SU-DHL-6 (cell line): Measurements from ENCODE around the gene B4GALT5.

Experiments used
- H2AFZ ChIP-seq: fragments of 200-600 bp; sonication (generic); 2 replicates; pipeline ENCODE4 v1.6.1; 2014; ENCODE audit warnings: low read depth, mild to moderate bottlenecking, moderate library complexity, mixed read lengths, antibody characterized with exemption, low read length; ENCODE audit not compliant: severe bottlenecking
- H3F3A ChIP-seq: fragments of 200-600 bp; shearing (Covaris generic); 2 replicates; pipeline ENCODE4 v1.6.0; 2016; ENCODE audit warnings: antibody characterized with exemption, mild to moderate bottlenecking; ENCODE audit not compliant: insufficient read depth
- H3K27ac ChIP-seq: fragments of 200-600 bp; sonication (generic); 2 replicates; pipeline ENCODE4 v1.5.1; 2016; ENCODE audit warnings: low read depth, mild to moderate bottlenecking, low read length, moderate library complexity, mixed read lengths
- H3K27me3 ChIP-seq: fragments of 200-600 bp; sonication (generic), shearing (Covaris generic); 2 replicates; pipeline ENCODE4 v1.6.0; 2014; ENCODE audit warnings: mild to moderate bottlenecking, low read length
- H3K36me3 ChIP-seq: fragments of 200-600 bp; sonication (generic); 2 replicates; pipeline ENCODE4 v1.6.1; 2014; ENCODE audit warnings: mild to moderate bottlenecking, low read length, mixed read lengths
- H3K4me2 ChIP-seq: fragments of 300-600, 200-600 bp; shearing (Covaris generic), sonication (generic); 2 replicates; pipeline ENCODE4 v1.6.0; 2014; ENCODE audit warnings: low read length, low read depth, mild to moderate bottlenecking; ENCODE audit not compliant: poor library complexity, severe bottlenecking
- H3K4me3 ChIP-seq: fragments of 200-600 bp; sonication (generic); 2 replicates; pipeline ENCODE4 v1.5.1; 2014; ENCODE audit warnings: antibody characterized with exemption, low read length, mild to moderate bottlenecking, mixed read lengths; ENCODE audit not compliant: insufficient read depth, poor library complexity, severe bottlenecking
- H3K79me2 ChIP-seq: fragments of 200-600 bp; sonication (generic); 2 replicates; pipeline ENCODE4 v1.6.1; 2014; ENCODE audit warnings: mild to moderate bottlenecking, low read length, moderate library complexity; ENCODE audit not compliant: insufficient read depth
- H3K9ac ChIP-seq: fragments of 200-600 bp; sonication (generic); 2 replicates; pipeline ENCODE4 v1.7.0; 2014; ENCODE audit warnings: mild to moderate bottlenecking, low read length
- H3K9me2 ChIP-seq: fragments of 200-600 bp; sonication (generic); replicated peaks from 2 replicates; pipeline ENCODE4 v1.6.1; 2014; ENCODE audit warnings: low read length; ENCODE audit not compliant: insufficient read depth
- H3K9me3 ChIP-seq: fragments of 200-600 bp; sonication (generic); 2 replicates; pipeline ENCODE4 v1.6.1; 2014; ENCODE audit warnings: low read length, mixed read lengths; ENCODE audit not compliant: insufficient read depth
- H4K20me1 ChIP-seq: fragments of 200-600 bp; sonication (generic); 2 replicates; pipeline ENCODE4 v1.6.1; 2014; ENCODE audit warnings: low read depth, mild to moderate bottlenecking, antibody characterized with exemption, low read length, moderate library complexity, mixed read lengths
- CTCF ChIP-seq: fragments of 200-600 bp; sonication (generic); IDR thresholded peaks from one replicate; pipeline ENCODE4 v1.5.1; 2017; ENCODE audit warnings: antibody characterized with exemption, mild to moderate bottlenecking, low read length, moderate library complexity; ENCODE audit not compliant: insufficient read depth, poor library complexity, severe bottlenecking
- EZH2phosphoT487 ChIP-seq: fragments of 200-600 bp; sonication (generic), shearing (Covaris generic); conservative IDR thresholded peaks from 2 replicates; pipeline ENCODE4 v1.6.1; 2018; ENCODE audit warnings: mild to moderate bottlenecking, antibody characterized with exemption, low read length, moderate library complexity, mixed read lengths

B4GALT5 gene

DNA sequence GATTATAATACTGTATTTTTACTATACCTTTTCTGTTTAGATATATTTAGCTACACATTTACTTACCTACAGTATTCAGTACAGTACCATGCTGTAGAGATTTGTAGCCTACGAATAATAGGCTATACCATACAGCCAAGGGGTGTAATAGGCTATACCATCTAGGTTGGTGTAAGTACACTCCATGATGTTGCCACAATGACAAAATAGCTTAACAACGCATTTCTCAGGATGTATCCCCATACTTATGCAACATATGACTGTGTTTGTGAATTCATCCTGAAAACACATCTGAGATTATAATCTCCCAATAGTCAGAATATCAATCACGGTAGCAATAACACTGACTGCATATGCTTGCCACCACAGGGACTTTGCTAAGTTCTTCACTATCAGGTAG is 20.7 kb downstream of the B4GALT5 start:
- Histone ChIP-seq H3F3A (peaks cover 21% of the 10 kb centered on the region; the same call in 1 of the 2 replicates), H3K27me3 (no peaks in the 10 kb centered on the region), H3K9ac (no peak overlapping the region), H4K20me1 (peaks cover 29% of the 10 kb centered on the region), H3K9me2 (no peaks in the 10 kb centered on the region), H3K9me3 (no peaks in the 10 kb centered on the region), H3K27ac (0 out of 2 replicates have a peak overlapping the region, but pooled peaks have one; percentile 53), H3K4me2 (no peak overlapping the region), H2AFZ (no peak overlapping the region), H3K4me3 (no peak overlapping the region), H3K79me2 (peaks cover 100% of the 10 kb centered on the region), H3K36me3 (no peaks in the 10 kb centered on the region)
- TF ChIP-seq EZH2phosphoT487 (no peak), CTCF (no peak)

- peak overlapping the region; percentile 24; the same call in 1 of the 2 replicates for H3K27ac ChIP-seq
- H4K20me1 ChIP-seq = peaks cover 29% of the 10 kb centered on the region
- no peaks in the 10 kb centered on the region for H3K9me3 ChIP-seq
- peaks cover 21% of the 10 kb centered on the region; the same call in 1 of the 2 replicates for H3F3A ChIP-seq
- no peak overlapping the region for H3K9ac ChIP-seq
- TF ChIP-seq CTCF (no peak), EZH2phosphoT487 (no peak)
- no peak overlapping the region for H3K4me3 ChIP-seq
- no peaks in the 10 kb centered on the region for H3K36me3 ChIP-seq
- peaks cover 100% of the 10 kb centered on the region for H3K79me2 ChIP-seq
- no peak overlapping the region for H2AFZ ChIP-seq
- no peaks in the 10 kb centered on the region for H3K27me3 ChIP-seq
- H3K9me2 ChIP-seq = no peaks in the 10 kb centered on the region
- H3K4me2 ChIP-seq = no peak overlapping the region
These were observed 21.7 kb downstream of the B4GALT5 start for GRCh38 chr20:49691818-49692568.

DNA sequence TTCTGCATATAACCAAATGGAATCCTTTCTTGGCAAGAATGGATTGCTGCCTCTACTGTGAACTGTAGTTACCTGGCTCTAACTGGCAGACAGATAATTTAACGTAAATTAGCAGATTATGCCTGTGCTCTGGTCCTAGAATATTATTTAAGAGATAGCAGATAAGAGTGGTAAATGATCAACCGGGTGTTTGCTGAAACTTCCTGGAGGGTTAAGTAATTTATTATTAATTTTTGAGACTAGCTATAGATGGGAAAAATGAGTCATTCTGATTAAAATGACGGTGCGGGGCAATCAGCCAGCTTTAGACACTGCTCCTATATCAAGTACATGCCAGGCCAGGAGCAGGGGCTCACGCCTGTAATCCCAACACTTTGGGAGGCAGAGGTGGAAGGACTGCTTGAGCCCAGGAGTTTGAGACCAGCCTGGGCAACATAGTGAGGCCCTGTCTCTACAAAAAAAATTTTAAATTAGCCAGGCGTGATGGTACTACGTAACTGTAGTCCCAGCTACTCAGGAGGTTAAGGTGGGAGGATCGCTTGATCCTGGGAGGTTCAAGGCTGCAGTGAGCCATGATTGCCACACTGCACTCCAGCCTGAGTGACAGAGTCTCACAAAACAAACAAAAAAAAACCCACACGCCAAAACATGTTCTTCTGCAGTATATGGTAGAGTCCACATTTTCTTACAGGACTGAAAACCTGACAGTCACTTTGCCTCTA is 22.6 kb downstream of the B4GALT5 start:
- no peaks in the 10 kb centered on the region for H3K9me3 ChIP-seq
- peaks cover 23% of the 10 kb centered on the region for H4K20me1 ChIP-seq
- no peak overlapping the region for H2AFZ ChIP-seq
- no peaks in the 10 kb centered on the region for H3K27me3 ChIP-seq
- no peak overlapping the region for H3K4me3 ChIP-seq
- H3K9ac ChIP-seq = no peak overlapping the region
- peaks cover 100% of the 10 kb centered on the region for H3K79me2 ChIP-seq
- no peak overlapping the region for H3K4me2 ChIP-seq
- H3F3A ChIP-seq = peaks cover 21% of the 10 kb centered on the region; the same call in 1 of the 2 replicates
- peak overlapping the region; percentile 24; the same call in 1 of the 2 replicates for H3K27ac ChIP-seq
- TF ChIP-seq CTCF = no peak
- no peak for TF ChIP-seq EZH2phosphoT487
- H3K9me2 ChIP-seq = no peaks in the 10 kb centered on the region
- H3K36me3 ChIP-seq = no peaks in the 10 kb centered on the region
